Measurements from ENCODE around the gene HLA-G.

- TF ChIP-seq GATA2 (IDR thresholded peaks at IDR 0.05; ENCODE audit: low read depth, low read length) (no peak), GATA3 (IDR thresholded peaks at IDR 0.05; ENCODE audit: low read depth, low read length) (no peak)
Observed at GRCh38 chr6:29816030-29816429, 11.6 kb upstream of the HLA-G start.
